Hepatocyte (in vitro differentiated cells): ENCODE measurements around the gene MARK3. TPM values are rescaled to one million over a fixed set of nuclear protein-coding genes. Genes with fewer than 3 reads are reported as not detected.
A peak's percentile ranks its signal among the peaks of the same experiment; 100 is the strongest.

Experiments
- DNase-seq: peaks from one replicate; pipeline ENCODE4 v3.0.0-alpha.2; 2016; ENCODE audit warnings: low spot score
- H2AFZ ChIP-seq: fragments of 200-600 bp; sonication (generic); 2 replicates; pipeline ENCODE4 v1.6.0; 2016; ENCODE audit warnings: antibody characterized with exemption, mild to moderate bottlenecking
- H3K27ac ChIP-seq: fragments of 200-600 bp; sonication (generic); 2 replicates; pipeline ENCODE4 v1.5.1; 2016; ENCODE audit warnings: mild to moderate bottlenecking
- H3K27me3 ChIP-seq: fragments of 200-600 bp; sonication (generic); 2 replicates; pipeline ENCODE4 v1.6.1; 2016
- H3K36me3 ChIP-seq: fragments of 200-600 bp; sonication (generic); replicated peaks from 2 replicates; pipeline ENCODE4 v1.5.1; 2016; ENCODE audit warnings: low read depth; ENCODE audit not compliant: insufficient read depth
- H3K4me1 ChIP-seq: fragments of 200-600 bp; sonication (generic); 2 replicates; pipeline ENCODE4 v1.5.1; 2016; ENCODE audit warnings: mild to moderate bottlenecking, moderate library complexity; ENCODE audit not compliant: insufficient read depth
- H3K4me2 ChIP-seq: fragments of 200-600 bp; sonication (generic); 2 replicates; pipeline ENCODE4 v1.6.0; 2016
- H3K4me3 ChIP-seq: fragments of 200-600 bp; sonication (generic); 2 replicates; pipeline ENCODE4 v1.5.1; 2016; ENCODE audit warnings: mild to moderate bottlenecking
- H3K79me2 ChIP-seq: fragments of 200-600 bp; sonication (generic); 2 replicates; pipeline ENCODE4 v1.6.0; 2017; ENCODE audit warnings: mild to moderate bottlenecking
- H3K9me2 ChIP-seq: fragments of 200-600 bp; sonication (generic); replicated peaks from 2 replicates; pipeline ENCODE4 v1.6.0; 2017; ENCODE audit warnings: mild to moderate bottlenecking; ENCODE audit not compliant: insufficient read depth
- H3K9me3 ChIP-seq: fragments of 200-600 bp; sonication (generic); 2 replicates; pipeline ENCODE4 v1.5.1; 2016; ENCODE audit warnings: low read depth, mild to moderate bottlenecking
- H4K20me1 ChIP-seq: fragments of 200-600 bp; sonication (generic); 2 replicates; pipeline ENCODE4 v1.6.0; 2016; ENCODE audit warnings: mild to moderate bottlenecking; ENCODE audit not compliant: insufficient read depth, poor library complexity, severe bottlenecking
- CTCF ChIP-seq: fragments of 200-600 bp; sonication (generic); IDR thresholded peaks from 2 replicates; pipeline ENCODE4 v1.5.1; 2016; ENCODE audit warnings: antibody characterized with exemption, mild to moderate bottlenecking; ENCODE audit not compliant: poor library complexity
- EZH2 ChIP-seq: fragments of 200-600 bp; sonication (generic); IDR thresholded peaks from 2 replicates; pipeline ENCODE4 v1.6.1; 2016; ENCODE audit warnings: antibody characterized with exemption, mild to moderate bottlenecking, borderline replicate concordance
- EZH2phosphoT487 ChIP-seq: fragments of 200-600 bp; sonication (generic); IDR thresholded peaks from one replicate; pipeline ENCODE4 v1.6.1; 2018; ENCODE audit warnings: antibody characterized with exemption, mild to moderate bottlenecking, low read depth, moderate library complexity; ENCODE audit not compliant: unreplicated experiment, severe bottlenecking
- WGBS: methylation state at CpG from one replicate; pipeline ENCODE4 v1.1.6; 2016; ENCODE audit warnings: low lambda C conversion rate; ENCODE audit errors: missing lambda C conversion rate; 5-methylcytosine and 5-hydroxymethylcytosine counted together
- polyA plus RNA-seq: library from polyadenylated mRNA; unstranded; fragments of >200 nt; fragmentation: Nextera tagmentation; extraction: Ambion mirVana; gene quantifications from 2 replicates; pipeline ENCODE4 v1.2.1, GENCODE V29; 2016
- total RNA-seq: library from RNA; depleted of rRNA; stranded (reverse); fragments of >200 nt; gene quantifications from 2 replicates; pipeline ENCODE4 v1.2.3, GENCODE V29; 2014

MARK3 gene
- total and polyA plus RNA-seq, 2 experiments from 2014 or later: 56.3 to 71.7 TPM

- no peaks in the 10 kb centered on the region for H3K9me2 ChIP-seq
- H3K4me1 ChIP-seq: peaks cover 34% of the 10 kb centered on the region
- no peak for TF ChIP-seq EZH2phosphoT487
- TF ChIP-seq EZH2: no peak
- TF ChIP-seq CTCF: no peak
- no peaks in the 10 kb centered on the region for H4K20me1 ChIP-seq
- no peaks in the 10 kb centered on the region for H3K79me2 ChIP-seq
- 18% methylated on average over 13 of the region's 18 CpGs for whole genome bisulfite sequencing
- peak overlapping the region; percentile 82 for H3K27ac ChIP-seq
- H3K4me2 ChIP-seq: peak overlapping the region; percentile 72
- H3K4me3 ChIP-seq: no peak overlapping the region
- no peaks in the 10 kb centered on the region for H3K27me3 ChIP-seq
- peak overlapping the region; percentile 40 for H2AFZ ChIP-seq
- no peaks in the 10 kb centered on the region for H3K36me3 ChIP-seq
- DNase-seq: peak; percentile 77
- no peaks in the 10 kb centered on the region for H3K9me3 ChIP-seq
Observed at GRCh38 chr14:103542605-103543088, 157.4 kb downstream of the MARK3 start.

GRCh38 chr14:103543140-103543539 is 157.9 kb downstream of the MARK3 start:
- Histone ChIP-seq H4K20me1 (no peaks in the 10 kb centered on the region), H3K4me1 (peaks cover 34% of the 10 kb centered on the region), H3K27me3 (no peaks in the 10 kb centered on the region), H3K9me2 (no peaks in the 10 kb centered on the region), H2AFZ (peak overlapping the region; percentile 40), H3K9me3 (no peaks in the 10 kb centered on the region), H3K4me3 (no peak overlapping the region), H3K27ac (peak overlapping the region; percentile 82), H3K4me2 (peak overlapping the region; percentile 72), H3K79me2 (no peaks in the 10 kb centered on the region), H3K36me3 (no peaks in the 10 kb centered on the region)
- no peak for DNase-seq
- TF ChIP-seq EZH2 (no peak), EZH2phosphoT487 (no peak), CTCF (no peak)
- WGBS: 77% methylated on average over 6 of the region's 10 CpGs

GRCh38 chr14:103543721-103544387 is 158.6 kb downstream of the MARK3 start:
- no peak overlapping the region for H3K27ac ChIP-seq
- 82% methylated on average over 13 of the region's 19 CpGs for WGBS

More at GRCh38 chr14:103543721-103544387, 158.6 kb downstream of the MARK3 start:
- H3K36me3 ChIP-seq: no peaks in the 10 kb centered on the region
- TF ChIP-seq CTCF: no peak
- no peak for TF ChIP-seq EZH2
- TF ChIP-seq EZH2phosphoT487: no peak
- no peak overlapping the region for H3K4me2 ChIP-seq
- no peaks in the 10 kb centered on the region for H3K79me2 ChIP-seq
- no peaks in the 10 kb centered on the region for H4K20me1 ChIP-seq
- no peaks in the 10 kb centered on the region for H3K9me3 ChIP-seq
- no peaks in the 10 kb centered on the region for H3K27me3 ChIP-seq
- no peak overlapping the region for H3K4me3 ChIP-seq
- H2AFZ ChIP-seq: no peak overlapping the region
- no peak for DNase-seq
- no peaks in the 10 kb centered on the region for H3K9me2 ChIP-seq
- peaks cover 34% of the 10 kb centered on the region for H3K4me1 ChIP-seq
